Left renal cortex interstitium (tissue), 4 donors: ENCODE measurements around the gene EMC8. TPM values are rescaled to one million over a fixed set of nuclear protein-coding genes. Genes with fewer than 3 reads are reported as not detected.

ENCODE experiments used
- DNase-seq, 4 donors: peaks; one replicate each; pipeline ENCODE4 v3.0.0-alpha.2; 2013; ENCODE audit warnings: low read depth in 4 of 4, low spot score in 2 of 4, missing footprints in 1 of 4
- polyA plus RNA-seq, 4 donors: library from polyadenylated mRNA; unstranded; fragments of 120-200 nt; gene quantifications; one replicate each; pipeline ENCODE4 v1.2.1, GENCODE V29; 2013; ENCODE audit not compliant: insufficient read length in 4 of 4

The EMC8 gene
- polyA plus RNA-seq, 4 donors = 25.4 to 36.6 (median 33.7) TPM

- no peak for DNase-seq
These were observed 64.1 kb downstream of the EMC8 start for GRCh38 chr16:85735225-85735635.

DNA sequence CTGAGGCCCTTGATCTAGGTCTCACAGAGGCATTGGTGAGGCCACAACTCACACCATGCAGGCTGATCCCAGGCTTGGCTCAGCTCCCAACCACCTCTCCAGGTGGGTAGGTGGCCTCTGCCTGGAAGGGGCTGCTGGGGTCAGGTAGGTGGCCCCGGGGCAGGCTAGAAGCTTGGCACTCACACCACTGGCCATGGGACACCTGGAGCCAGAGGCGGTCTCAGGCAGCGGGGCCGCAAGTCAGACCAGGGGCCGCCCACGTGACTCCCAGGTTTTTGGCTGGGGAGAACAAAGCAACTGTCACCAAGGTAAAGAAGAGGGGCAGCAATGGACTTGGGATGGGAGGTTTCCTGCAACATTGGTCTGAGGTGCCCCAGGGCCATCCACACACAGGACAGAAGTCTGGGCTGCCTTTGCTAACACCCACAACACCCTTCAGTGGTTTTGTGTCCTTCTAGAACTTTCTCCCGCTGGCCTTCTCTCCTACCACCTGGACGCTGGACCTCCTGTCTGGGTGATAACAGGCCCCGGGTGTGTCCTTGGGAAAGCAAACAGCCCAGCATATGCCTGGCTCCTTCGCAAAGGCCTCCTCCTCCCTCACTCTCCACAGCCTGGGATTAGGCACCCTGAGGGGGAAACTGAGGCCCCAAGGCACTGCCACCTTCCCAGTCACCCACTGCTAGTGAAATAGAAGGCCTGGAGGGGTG is 64.9 kb downstream of the EMC8 start:
- DNase-seq = no peak

- no peak for DNase-seq
These were observed 65.5 kb downstream of the EMC8 start for GRCh38 chr16:85733839-85734170.

- no peak for DNase-seq
These were observed 66.0 kb downstream of the EMC8 start for GRCh38 chr16:85733155-85733838.

- no peak for DNase-seq
These were observed 68.2 kb downstream of the EMC8 start for GRCh38 chr16:85731179-85731578.

GRCh38 chr16:85730186-85730465 is 69.2 kb downstream of the EMC8 start:
- DNase-seq = no peak

DNA sequence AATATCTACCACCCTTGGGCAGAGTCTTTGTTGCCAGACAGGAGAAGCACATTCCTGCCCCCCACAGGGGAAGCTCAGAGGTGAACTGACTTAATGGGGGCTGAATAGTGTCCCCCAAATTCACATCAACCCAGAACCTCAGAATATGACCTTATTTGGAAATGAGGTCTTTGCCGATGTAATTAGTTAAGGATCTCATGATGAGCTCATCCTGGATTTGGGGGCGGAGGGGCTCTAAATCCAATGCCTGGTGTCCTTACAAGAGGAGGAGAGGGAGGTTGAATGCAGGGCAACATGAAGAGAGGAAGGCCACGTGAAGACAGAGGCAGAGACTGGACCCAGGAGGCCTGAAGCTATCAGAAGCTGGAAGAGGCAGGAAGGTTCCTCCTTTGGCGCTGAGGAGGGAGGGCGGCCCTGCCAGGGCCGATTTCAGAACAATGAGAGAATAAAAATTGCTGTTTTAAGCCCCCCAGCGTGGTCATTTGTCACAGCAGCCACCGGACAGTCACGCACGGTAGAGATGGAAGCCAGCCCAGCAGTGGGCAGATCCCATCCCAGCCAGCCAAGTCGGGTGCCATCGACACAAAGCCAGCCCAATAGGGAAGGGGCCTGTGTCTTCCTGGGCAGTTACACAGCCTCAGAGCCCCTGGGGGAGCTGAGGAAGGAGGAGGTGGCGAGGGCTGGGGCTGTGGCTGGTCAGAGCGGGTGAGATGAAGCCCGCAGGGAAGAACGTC is 69.7 kb downstream of the EMC8 start:
- no peak for DNase-seq

- no peak for DNase-seq
These were observed 70.5 kb downstream of the EMC8 start for GRCh38 chr16:85728879-85729278.

Other genes starting within 250 kb of the EMC8 start
- gene GSE1, start 186.2 kb downstream of the EMC8 start, polyA plus RNA-seq = 10 to 100 TPM; 54.5 to 89.1 (median 68.1) TPM
- 10 to 100 TPM; 17.2 to 20.4 (median 17.9) TPM for gene GINS2, start 110.6 kb downstream of the EMC8 start, polyA plus RNA-seq
- gene C16orf74, start 48.4 kb downstream of the EMC8 start, polyA plus RNA-seq = 1 to 10 TPM; 2.8 to 5.8 (median 3.9) TPM
- 100 to 1,000 TPM; 370 to 440 (median 384) TPM for gene COX4I1, start 151 bp upstream of the EMC8 start, polyA plus RNA-seq
- gene IRF8, start 99.6 kb upstream of the EMC8 start, polyA plus RNA-seq = 1 to 10 TPM; 3.9 to 6.6 (median 5.8) TPM